Gastrocnemius medialis (tissue), 4 donors: ENCODE data around the gene HRNR.

Experiments used
- CTCF ChIP-seq, 5 experiments: fragments of 450-650 bp in 3 of 5; fragments of 200-600 bp in 2 of 5; sonication (generic) in 2 of 5; IDR thresholded peaks in 4 of 5; conservative IDR thresholded peaks in 1 of 5; 1 replicate in 4 of 5; 2 replicates in 1 of 5; pipeline ENCODE4 v1.5.1; 2016 to 2019; ENCODE audit warnings: antibody characterized with exemption in 5 of 5, mild to moderate bottlenecking in 3 of 5, moderate library complexity in 3 of 5
- POLR2A ChIP-seq, 2 donors: fragments of 450-650 bp; IDR thresholded peaks; one replicate each; pipeline ENCODE4 v1.6.1; 2017; ENCODE audit warnings: antibody characterized with exemption in 2 of 2, mild to moderate bottlenecking in 2 of 2, moderate library complexity in 2 of 2

GRCh38 chr1:152237093-152237492 is 13.1 kb upstream of the HRNR start:
- TF ChIP-seq CTCF (IDR thresholded peaks at IDR 0.05 in 4 of 5, conservative IDR thresholded peaks at IDR 0.05 in 1 of 5) (no peak), POLR2A (IDR thresholded peaks at IDR 0.05) (no peak)
